Psoas muscle (tissue), 8 donors: ENCODE data around the gene KDM2B. TPM values are rescaled to one million over a fixed set of nuclear protein-coding genes. Genes with fewer than 3 reads are reported as not detected.
A peak's percentile ranks its signal among the peaks of the same experiment; 100 is the strongest.

Source experiments
- ATAC-seq, 4 donors: fragments of 200-7000 bp; cut with Tn5 transposase; one replicate each; pipeline ENCODE4 v1.9.1; 2020; ENCODE audit warnings: moderate library complexity in 3 of 4, mild to moderate bottlenecking in 2 of 4
- DNase-seq, 2 donors: peaks; one replicate each; pipeline ENCODE4 v3.0.0-alpha.2; 2020
- H3K27ac ChIP-seq: fragments of 200-600 bp; one replicate; pipeline ENCODE4 v1.8.0; 2022
- H3K27me3 ChIP-seq, 3 donors: fragments of 200-600 bp in 1 of 3; one replicate each; pipeline versions ENCODE4 v1.6.1 to v1.8.0; 2013 to 2022; ENCODE audit warnings: low read length in 2 of 3, mild to moderate bottlenecking in 2 of 3, moderate library complexity in 1 of 3; ENCODE audit not compliant: insufficient read depth in 3 of 3
- H3K36me3 ChIP-seq, 2 donors: fragments of 200-600 bp in 1 of 2; one replicate each; pipeline versions ENCODE4 v1.6.1 to v1.8.0; 2013 to 2022; ENCODE audit warnings: low read depth in 1 of 2, mild to moderate bottlenecking in 1 of 2, moderate library complexity in 1 of 2; ENCODE audit not compliant: insufficient read depth in 1 of 2
- H3K4me1 ChIP-seq: fragments of 200-600 bp; one replicate; pipeline ENCODE4 v1.8.0; 2022
- H3K4me3 ChIP-seq: fragments of 200-600 bp; one replicate; pipeline ENCODE4 v1.8.0; 2022; ENCODE audit warnings: mild to moderate bottlenecking
- H3K9me3 ChIP-seq: fragments of 200-600 bp; one replicate; pipeline ENCODE4 v1.8.0; 2022
- CTCF ChIP-seq: fragments of 200-600 bp; IDR thresholded peaks from one replicate; pipeline ENCODE4 v1.8.0; 2022; ENCODE audit warnings: antibody characterized with exemption
- WGBS, 3 donors: extraction: QIAGEN DNeasy Blood & Tissue Kit; methylation state at CpG; one replicate each; pipeline versions ENCODE4 v1.1.6 to v1.1.7; 2013; 5-methylcytosine and 5-hydroxymethylcytosine counted together
- intact Hi-C, 2 donors: fragments of 100-400 bp; cut with DNase I; formaldehyde crosslinking; loops; one replicate each; pipeline versions ENCODE4 v1.11.0 to v1.14.2; 2022
- polyA plus RNA-seq, 3 donors: library from polyadenylated mRNA; stranded (reverse); fragments of 200-250 nt; gene quantifications; one replicate each; pipeline ENCODE4 v1.2.3, GENCODE V29; 2013
- total RNA-seq, 4 donors: library from RNA; stranded (reverse); fragmentation: NEBNext Ultra II Directional in 2 of 4; extraction: Animal tissue kit (Norgen Biotek cat#: 25700) in 2 of 4; gene quantifications; one replicate each; pipeline versions ENCODE4 v1.2.1 to v1.2.4, GENCODE V29; 2021 to 2023
- donor health status: healthy with polysubstance abuse.
- donor health status: DM: no; HTN: no; CAD: no; lungs with moderate emphysema.
- donor health status: Bipolar disorder and iron deficiency.
- donor health status: healthy.
- donor health status: DM: yes; HTN: yes; CAD: no.
- donor health status: DM: no; HTN: no; CAD: no.
- donor health status: DM: no; HTN: no; CAD: no.
- donor health status: DM: yes; HTN: yes; CAD: no.

The KDM2B gene
- total and polyA plus RNA-seq, 7 donors = 6.3 to 11.5 (median 9.9) TPM

- intact Hi-C loops = no loop called here
- TF ChIP-seq CTCF = no peak
- Histone ChIP-seq H3K4me3 (no peak overlapping the region), H3K9me3 (no peaks in the 10 kb centered on the region), H3K27ac (no peak overlapping the region), H3K4me1 (no peaks in the 10 kb centered on the region), H3K36me3 (peaks cover 0 to 7% of the 10 kb centered on the region in 2 donors), H3K27me3 (no peaks in the 10 kb centered on the region)
- DNase-seq (no peak), ATAC-seq (no peak)
- 95 to 96% (median 95%) methylated on average over 8 of the region's 8 CpGs for WGBS, 3 donors
These were observed 55.4 kb downstream of the KDM2B start for GRCh38 chr12:121525411-121525810.

- Histone ChIP-seq H3K4me1 (no peaks in the 10 kb centered on the region), H3K27ac (no peak overlapping the region), H3K4me3 (no peak overlapping the region), H3K36me3 (peaks cover 0 to 15% of the 10 kb centered on the region in 2 donors), H3K27me3 (no peaks in the 10 kb centered on the region), H3K9me3 (no peaks in the 10 kb centered on the region)
- ATAC-seq (no peak), DNase-seq (no peak)
- TF ChIP-seq CTCF = no peak
- intact Hi-C loops = no loop called here
- 64 to 69% (median 66%) methylated on average over 16 of the region's 16 CpGs for WGBS, 3 donors
These were observed 56.5 kb downstream of the KDM2B start for GRCh38 chr12:121524196-121524916.

- ATAC-seq = no peak
- no peak overlapping the region for H3K27ac ChIP-seq
These were observed 57.1 kb downstream of the KDM2B start for GRCh38 chr12:121523741-121524140.

GRCh38 chr12:121522971-121523370, 57.9 kb downstream of the KDM2B start:
- WGBS, 3 donors = 60 to 66% (median 65%) methylated on average over 11 of the region's 11 CpGs
- DNase-seq (no peak), ATAC-seq (peak in 2 of 4 donors; percentile 11 to 12)
- H3K36me3 ChIP-seq = peaks cover 0 to 16% of the 10 kb centered on the region in 2 donors
- H3K27me3 ChIP-seq = no peaks in the 10 kb centered on the region
- no peak for TF ChIP-seq CTCF
- no peaks in the 10 kb centered on the region for H3K4me1 ChIP-seq
- no peak overlapping the region for H3K27ac ChIP-seq
- H3K9me3 ChIP-seq = no peaks in the 10 kb centered on the region
- intact Hi-C loops = no loop called here
- no peak overlapping the region for H3K4me3 ChIP-seq

More at GRCh38 chr12:121523741-121524140, 57.1 kb downstream of the KDM2B start:
- intact Hi-C loops = no loop called here
- 56 to 62% (median 61%) methylated on average over 16 of the region's 16 CpGs for WGBS, 3 donors
- Histone ChIP-seq H3K4me1 (no peaks in the 10 kb centered on the region), H3K4me3 (no peak overlapping the region), H3K36me3 (peaks cover 0 to 15% of the 10 kb centered on the region in 2 donors), H3K9me3 (no peaks in the 10 kb centered on the region), H3K27me3 (no peaks in the 10 kb centered on the region)
- DNase-seq = no peak
- TF ChIP-seq CTCF = no peak
